GM19372 (cell line): ENCODE data around the gene SRRM2.

Source experiments
- ATAC-seq: cut with Tn5 transposase; IDR thresholded peaks from one replicate; pipeline ENCODE4 v1.9.1; 2021; ENCODE audit warnings: mild to moderate bottlenecking, low read depth, moderate library complexity; ENCODE audit not compliant: unreplicated experiment

SRRM2 gene

DNA sequence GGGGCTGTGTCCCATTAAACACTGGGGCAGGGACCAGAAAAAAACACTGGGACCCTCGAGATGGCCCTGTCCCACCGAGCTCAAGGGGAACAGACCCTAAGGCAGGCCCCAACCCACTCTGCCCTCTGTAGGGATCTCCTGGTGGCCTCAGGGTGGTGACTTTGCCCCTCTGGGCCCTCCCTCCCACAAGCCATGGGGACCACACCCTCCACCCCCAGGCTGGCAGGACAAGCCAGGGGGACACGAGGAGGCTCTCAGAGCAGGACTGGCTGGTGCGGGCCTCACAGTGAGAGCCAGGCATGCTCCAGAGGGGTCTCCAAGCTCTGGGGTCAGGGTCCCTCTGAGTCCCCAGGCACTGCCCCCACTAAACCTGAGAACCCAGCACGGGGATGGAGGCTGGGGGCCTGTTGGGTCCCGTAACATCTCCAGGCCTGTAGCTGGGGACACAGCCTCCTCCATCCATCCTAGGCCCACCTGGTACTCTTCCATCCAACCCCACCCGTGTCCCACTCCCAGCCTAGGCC lies 14.5 kb upstream of the SRRM2 start:
- ATAC-seq, result no peak

- ATAC-seq, result no peak
These were observed 13.8 kb upstream of the SRRM2 start for GRCh38 chr16:2738615-2739014.

- ATAC-seq, result no peak
These were observed 12.6 kb upstream of the SRRM2 start for GRCh38 chr16:2739625-2740430.

GRCh38 chr16:2740476-2740875 lies 12.0 kb upstream of the SRRM2 start:
- no peak for ATAC-seq

- ATAC-seq, result no peak
These were observed 11.3 kb upstream of the SRRM2 start for GRCh38 chr16:2741168-2741567.

- ATAC-seq, result no peak
These were observed 10.0 kb upstream of the SRRM2 start for GRCh38 chr16:2742323-2743006.

- no peak for ATAC-seq
These were observed 9.2 kb upstream of the SRRM2 start for GRCh38 chr16:2743007-2743810.

- ATAC-seq, result no peak
These were observed 7.7 kb upstream of the SRRM2 start for GRCh38 chr16:2744711-2745110.

DNA sequence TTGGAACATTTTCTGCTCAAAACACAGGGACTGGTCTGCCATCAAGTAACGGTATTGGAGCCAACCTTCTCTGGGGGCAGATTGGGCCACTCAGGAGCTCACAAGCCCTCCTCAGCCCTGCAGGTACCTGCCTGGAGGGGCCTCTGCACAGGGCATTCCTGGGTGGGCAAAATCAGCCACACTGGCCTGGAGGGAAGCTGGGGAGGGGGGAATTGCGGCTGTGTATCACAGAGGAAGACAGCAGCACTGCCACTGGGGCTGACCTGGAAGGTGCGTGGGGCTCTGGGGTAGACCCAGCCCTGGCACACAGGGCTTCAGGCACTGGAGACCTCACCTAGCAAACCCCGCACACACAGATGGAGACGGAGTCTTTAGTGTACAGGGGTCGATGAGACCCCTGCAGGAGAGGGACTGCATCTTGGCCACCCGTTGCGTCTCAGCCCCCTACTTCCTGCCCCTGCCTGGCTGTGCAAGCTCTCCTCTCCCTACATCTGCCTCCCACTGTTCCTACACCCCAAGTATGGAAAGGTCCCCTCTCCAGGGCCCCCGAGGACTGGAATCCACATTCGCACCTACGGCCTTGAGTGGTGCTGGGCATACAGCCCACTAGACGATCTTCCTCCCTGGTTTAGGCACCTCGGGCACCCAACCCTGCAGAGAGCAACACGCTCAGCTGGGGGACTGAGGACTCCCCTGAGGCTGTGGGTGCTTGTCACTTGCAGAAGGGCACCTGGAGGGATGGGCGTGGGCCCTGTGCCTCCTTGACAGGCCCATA lies 7.1 kb upstream of the SRRM2 start:
- ATAC-seq, result no peak

GRCh38 chr16:2745961-2746360 lies 6.5 kb upstream of the SRRM2 start:
- ATAC-seq, result no peak

GRCh38 chr16:2748757-2749455 lies 3.5 kb upstream of the SRRM2 start:
- ATAC-seq, result no peak

- ATAC-seq, result no peak
These were observed 3.0 kb upstream of the SRRM2 start for GRCh38 chr16:2749476-2749875.

DNA sequence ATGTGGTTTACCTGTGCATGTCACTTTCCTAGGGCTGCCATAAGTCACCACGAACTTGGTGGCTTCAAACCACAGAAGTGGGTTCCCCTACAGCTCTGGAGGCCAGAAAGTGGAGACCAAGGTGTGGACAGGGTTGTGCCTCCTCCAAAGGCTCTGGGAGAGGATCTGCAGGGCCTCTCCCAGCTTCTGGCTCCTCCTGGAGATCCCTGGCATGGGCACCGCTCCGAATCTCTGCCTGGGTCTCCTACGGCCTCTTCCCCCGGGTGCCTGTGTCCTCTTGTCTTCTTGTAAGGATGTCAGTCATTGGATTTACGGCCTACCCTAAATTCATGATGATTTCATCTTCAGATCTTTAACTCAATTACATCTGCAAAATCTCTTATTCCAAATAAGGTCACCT lies 2.5 kb upstream of the SRRM2 start:
- ATAC-seq, result no peak

- ATAC-seq, result no peak
These were observed 832 bp upstream of the SRRM2 start for GRCh38 chr16:2751577-2752034.

DNA sequence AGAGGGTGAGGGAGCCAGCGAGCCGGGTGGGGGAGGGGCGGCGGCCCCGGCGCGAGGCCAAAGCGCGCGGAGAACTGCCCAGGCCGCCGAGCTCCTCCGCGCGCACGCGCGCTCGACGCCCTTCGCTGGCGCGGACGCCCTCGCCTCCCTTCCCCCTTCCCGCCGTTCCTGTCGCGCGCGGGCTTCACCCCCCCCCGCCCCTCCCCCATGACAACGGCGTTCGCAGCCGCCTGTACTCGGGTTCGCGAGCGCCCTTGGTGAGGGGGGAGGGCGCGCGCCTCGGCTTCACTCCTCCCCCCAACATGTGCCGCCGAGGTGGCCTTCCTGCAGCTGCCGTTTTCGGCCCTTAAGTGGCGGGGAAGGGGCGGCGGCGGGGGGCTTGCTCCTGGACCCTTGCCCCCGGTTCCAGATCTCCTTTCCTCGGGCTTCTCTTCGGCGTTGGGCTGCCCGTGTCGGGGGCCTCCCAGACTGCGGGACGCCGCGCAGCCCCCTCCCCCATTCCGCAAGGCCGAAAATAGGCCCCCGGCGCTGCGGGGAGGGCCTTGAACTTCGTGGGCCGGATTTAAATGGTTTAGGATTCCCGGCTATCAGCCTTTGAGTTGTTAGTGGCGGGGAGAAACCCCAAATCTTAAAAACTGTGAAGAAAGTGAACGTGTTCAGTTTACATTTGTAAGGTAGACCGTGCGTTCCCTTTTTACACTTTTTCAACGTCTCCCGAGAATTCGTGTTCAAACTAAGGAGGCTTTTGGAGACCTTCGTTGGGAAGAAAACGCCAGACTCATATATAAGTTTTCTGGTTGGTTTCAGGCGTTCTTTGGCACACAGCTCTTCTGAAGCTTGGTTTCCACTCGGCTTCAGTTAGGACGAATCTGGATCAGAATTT lies 653 bp downstream of the SRRM2 start:
- peak; percentile 46 for ATAC-seq

DNA sequence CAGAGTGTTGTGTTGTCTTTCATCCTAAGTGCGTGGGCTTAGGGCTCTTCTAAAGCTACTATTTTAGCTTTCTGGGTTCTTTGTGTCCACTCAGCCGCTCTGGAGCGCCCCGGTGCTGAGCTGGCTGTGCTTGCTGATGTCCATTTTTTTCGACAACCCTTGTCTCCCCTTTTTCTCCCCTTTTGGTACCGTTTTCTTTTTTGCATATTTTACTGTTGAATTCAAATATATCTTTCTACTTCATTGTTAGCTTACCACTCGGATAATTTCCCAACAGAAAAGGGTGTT lies 1.2 kb downstream of the SRRM2 start:
- no peak for ATAC-seq

- ATAC-seq, result no peak
These were observed 2.7 kb downstream of the SRRM2 start for GRCh38 chr16:2755158-2755557.

GRCh38 chr16:2756288-2757015 lies 4.0 kb downstream of the SRRM2 start:
- no peak for ATAC-seq
